GM15510 (cell line): Measurements from ENCODE around the gene NCL.
A peak's percentile ranks its signal among the peaks of the same experiment; 100 is the strongest.

Experiments
- POLR2A ChIP-seq: IDR thresholded peaks from 3 replicates; pipeline ENCODE4 v1.6.1; 2011; ENCODE audit warnings: borderline replicate concordance; ENCODE audit not compliant: insufficient read length; ENCODE audit errors: extremely low read depth

NCL gene

DNA sequence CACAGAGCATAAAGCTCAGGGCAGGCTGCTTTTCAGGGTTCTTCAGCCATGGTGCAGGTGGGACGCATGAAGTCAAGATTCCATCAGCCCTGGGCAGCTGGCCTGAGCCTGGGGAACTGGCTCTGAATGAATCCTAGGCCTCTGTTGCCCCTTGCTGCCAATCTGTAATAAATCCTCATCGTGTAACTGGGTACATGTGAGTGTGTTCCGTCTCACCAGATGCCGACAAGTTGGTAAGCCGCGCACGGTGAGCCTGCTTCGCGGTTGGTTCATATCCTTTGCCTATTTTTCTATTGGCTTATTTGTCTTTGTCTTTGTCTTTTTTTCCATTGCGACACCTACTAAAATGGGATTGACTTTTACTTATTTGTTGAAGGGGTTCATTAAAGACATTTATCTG is 41.1 kb downstream of the NCL start:
- TF ChIP-seq POLR2A = no peak

DNA sequence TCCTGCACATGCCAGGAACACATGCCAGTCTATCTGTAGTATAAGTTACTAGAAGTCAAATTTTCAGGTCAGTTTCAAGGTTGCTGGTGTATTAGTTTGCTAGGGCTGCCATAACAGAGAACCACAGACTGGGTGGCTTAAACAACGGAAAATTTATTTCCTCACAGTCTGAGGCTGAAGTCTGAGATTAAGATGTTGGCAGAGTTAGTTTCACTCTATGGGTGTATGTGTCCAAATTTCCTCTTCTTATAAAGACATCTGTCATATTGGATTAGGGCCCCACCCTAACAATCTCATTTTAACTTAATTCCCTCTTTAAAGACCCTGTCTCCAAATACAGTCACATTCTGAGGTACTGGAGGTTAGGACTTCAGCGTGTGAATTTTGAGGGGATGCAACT is 42.2 kb downstream of the NCL start:
- no peak for TF ChIP-seq POLR2A

DNA sequence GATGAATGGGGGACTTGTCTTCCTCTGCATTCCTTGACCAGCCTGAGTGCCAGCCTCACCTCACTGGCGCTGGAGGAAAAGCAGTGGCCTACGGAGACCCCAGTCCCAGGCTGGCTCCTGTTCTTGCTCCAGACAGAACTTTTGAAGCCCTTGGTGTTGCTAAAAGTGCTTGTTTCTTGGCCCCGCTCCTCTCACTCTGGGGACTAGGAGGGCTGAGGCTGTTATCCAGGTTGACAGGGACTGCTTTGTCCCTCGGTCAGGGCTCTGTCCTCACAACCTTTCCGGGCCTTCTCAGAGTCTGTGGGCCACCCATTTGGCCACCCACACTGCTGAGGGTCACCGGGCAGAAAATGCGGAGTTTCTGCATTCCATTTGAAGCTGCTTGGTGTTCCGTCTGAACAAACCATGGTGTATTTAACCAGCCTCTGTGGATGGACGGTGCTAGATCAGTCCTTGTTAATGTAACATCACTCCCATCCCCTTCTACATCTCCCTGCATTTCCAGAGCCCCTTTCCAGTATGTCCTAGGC is 43.2 kb downstream of the NCL start:
- no peak for TF ChIP-seq POLR2A

- TF ChIP-seq POLR2A = no peak
These were observed 45.3 kb downstream of the NCL start for GRCh38 chr2:231418820-231419640.

DNA sequence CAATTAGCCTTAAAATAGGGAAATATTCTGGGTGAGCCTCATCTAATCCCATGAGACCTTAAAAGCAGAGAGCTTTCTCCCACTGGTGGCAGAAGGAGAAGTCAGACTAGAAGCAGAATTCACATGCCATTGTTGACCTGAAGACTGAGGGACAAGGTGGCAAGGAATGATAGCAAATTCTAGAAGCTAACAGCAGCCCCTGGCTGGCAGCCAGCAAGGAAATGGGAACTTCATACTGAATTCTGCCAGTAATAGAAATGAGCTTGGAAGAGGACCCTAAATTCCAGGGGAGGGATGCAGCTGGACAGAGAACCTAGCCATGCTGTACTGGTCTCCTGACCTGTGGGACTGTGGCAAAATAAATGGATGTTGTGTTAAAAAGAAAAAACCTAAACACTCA is 49.3 kb downstream of the NCL start:
- TF ChIP-seq POLR2A = no peak

GRCh38 chr2:231413921-231414476 is 50.3 kb downstream of the NCL start:
- no peak for TF ChIP-seq POLR2A

DNA sequence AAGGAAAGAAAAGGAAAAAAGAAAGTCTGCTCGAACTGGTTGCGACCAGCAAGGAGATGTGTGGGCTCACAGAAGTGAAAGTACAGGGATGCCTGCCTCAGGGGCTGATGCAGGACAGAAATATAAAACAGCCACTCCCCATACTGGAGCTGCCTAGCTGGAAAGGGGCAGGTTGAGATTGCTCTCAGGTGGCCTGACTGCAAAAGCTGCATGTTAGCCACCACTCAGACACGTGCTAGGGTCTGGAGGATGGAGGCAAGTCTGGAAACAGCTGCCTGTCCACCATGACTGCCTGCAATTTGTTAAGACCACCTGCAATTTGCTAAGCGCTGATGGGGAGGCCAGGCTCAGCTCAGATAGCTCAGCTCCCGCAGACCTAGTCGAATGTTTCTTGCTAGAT is 50.8 kb downstream of the NCL start:
- no peak for TF ChIP-seq POLR2A

GRCh38 chr2:231412618-231412963 is 51.7 kb downstream of the NCL start:
- no peak for TF ChIP-seq POLR2A

DNA sequence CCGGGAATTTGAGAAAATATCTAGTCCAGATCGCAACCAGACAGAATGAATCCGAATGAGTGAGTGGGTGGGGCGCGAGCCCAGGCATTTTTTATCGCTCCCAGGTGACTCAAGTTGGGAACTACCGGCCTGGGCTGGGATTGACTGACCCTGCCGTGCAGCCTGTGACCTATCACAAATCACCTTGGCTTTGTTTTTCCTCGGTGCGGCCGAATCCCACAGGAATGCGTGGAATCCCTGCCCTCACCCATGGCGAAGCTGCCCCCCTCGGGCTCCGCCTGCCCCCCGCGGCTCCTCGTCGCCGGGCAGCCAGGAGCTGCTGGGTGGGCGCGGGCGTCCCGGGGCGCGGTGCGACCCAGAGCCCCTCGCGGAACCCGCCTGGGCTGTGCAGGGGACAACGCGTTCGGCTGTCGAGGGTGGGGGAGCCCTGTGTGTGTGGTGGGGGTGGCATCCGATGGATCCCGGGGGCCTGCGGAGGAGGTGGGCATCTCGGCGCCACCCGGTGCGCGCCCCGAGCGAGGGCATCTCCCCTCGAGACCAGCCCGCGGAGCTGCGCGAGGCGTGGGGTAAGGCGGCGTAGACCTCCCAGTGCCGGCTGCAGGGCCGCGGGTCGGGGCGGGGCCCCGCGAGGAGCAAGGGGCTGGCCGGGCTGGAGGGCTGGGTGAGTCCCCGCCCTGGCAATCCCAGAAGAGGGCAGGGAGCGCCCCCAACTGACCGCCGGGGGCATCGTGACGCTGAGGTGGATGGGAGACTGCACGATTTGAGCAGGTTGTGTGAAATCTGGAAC is 52.3 kb downstream of the NCL start:
- peak; percentile 19 for TF ChIP-seq POLR2A

- no peak for TF ChIP-seq POLR2A
These were observed 53.0 kb downstream of the NCL start for GRCh38 chr2:231411237-231411636.

DNA sequence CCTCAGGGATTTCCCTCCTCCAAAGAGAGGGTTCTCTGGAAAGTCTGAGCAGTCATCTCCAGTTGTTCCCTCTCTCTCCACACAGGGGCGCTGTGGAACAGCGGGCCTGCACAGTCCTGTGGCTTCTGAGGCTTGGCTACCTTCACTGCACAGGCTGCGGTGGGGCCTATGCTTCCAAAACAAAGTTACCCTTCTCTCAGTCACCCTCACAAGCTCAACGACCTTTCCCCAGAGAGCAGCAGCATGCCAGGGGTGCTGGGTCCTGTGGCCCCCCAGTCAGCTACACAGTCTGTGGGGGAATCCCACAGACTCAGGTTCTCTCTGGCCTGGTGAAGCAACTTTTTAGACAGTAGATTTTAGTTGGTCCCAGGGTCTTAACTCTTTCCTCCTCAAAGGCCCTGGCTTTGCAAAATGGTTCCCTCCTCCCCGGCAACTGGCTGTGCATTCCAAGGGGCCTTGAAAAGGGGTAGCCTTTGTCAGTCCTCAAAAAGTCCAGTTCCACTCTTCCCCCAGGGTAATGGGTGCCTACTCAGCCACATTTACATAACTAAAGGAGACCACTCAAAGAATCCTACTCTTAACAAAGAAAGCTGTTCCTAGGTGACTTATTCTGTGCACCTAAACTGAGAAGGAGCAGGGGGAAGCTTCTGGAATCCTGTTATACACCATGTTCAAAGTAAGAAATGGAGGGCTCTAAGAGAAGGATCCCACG is 53.8 kb downstream of the NCL start:
- TF ChIP-seq POLR2A = no peak

DNA sequence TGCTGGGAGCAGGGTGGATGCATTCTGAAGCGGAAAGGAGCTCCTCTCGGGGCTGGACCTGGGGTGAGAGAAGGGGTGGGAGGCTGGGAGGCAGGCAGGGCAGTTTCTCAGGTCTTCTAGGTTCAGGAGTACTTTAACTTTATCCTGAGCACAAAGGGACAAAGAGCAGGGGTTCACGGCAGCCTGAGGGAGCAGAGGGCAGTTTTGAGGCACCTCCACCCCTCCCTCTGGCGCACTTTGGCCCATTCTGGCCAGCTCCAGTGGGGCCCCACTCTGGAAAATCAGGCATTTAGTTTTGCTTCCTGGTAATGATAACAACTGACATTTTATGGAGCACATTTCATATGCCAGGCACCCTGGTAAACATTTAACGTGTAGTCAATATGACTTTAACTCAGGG is 54.5 kb downstream of the NCL start:
- TF ChIP-seq POLR2A = no peak
